ENCODE data around the gene LAMP2. TPM values are rescaled to one million over a fixed set of nuclear protein-coding genes. Genes with fewer than 3 reads are reported as not detected.

LAMP2 gene
- total RNA-seq, 1 donor from 2014 or later = 146 TPM

DNA sequence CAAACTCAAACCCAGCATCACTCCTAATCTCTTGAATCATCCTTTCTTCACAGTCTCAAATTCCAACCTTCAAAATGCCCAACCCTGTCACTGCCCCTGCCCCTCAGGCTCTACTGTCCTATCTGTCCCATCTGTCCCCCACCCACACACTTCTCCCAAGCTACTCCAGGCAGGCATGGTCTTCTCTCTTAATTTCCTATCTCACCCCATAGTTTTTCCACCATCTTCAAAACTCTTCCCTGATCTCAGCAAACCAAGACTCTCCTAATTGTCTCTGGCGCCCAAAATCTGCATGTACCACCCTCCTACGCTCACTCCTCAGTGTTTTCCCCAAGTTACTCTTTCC, 644 bp downstream of the LAMP2 start:
- no peaks in the 10 kb centered on the region for H3K36me3 ChIP-seq (ENCODE audit: insufficient read depth, low read length)
- Mint-ChIP-seq H3K4me1 (ENCODE audit: low read depth, unreplicated experiment) (no peaks in the 10 kb centered on the region), H3K36me3 (ENCODE audit: low read depth, unreplicated experiment) (no peaks in the 10 kb centered on the region), H3K27ac (ENCODE audit: unreplicated experiment) (peak overlapping the region; percentile 82), H3K9me3 (ENCODE audit: unreplicated experiment) (no peaks in the 10 kb centered on the region), H3K27me3 (ENCODE audit: low read depth, unreplicated experiment) (no peaks in the 10 kb centered on the region), H3K4me3 (ENCODE audit: unreplicated experiment) (peak overlapping the region; percentile 97)
- H2AFZ ChIP-seq (ENCODE audit: low read depth, low read length) = peak overlapping the region; percentile 23
- peaks cover 51% of the 10 kb centered on the region for H3K79me2 ChIP-seq (ENCODE audit: insufficient read depth, low read length)
- peak overlapping the region; percentile 88 for H3K27ac ChIP-seq (ENCODE audit: low read depth, low read length)
- DNase-seq (ENCODE audit: low read depth) (no peak), FAIRE-seq (no peak)
- peak overlapping the region; percentile 83 for H3K4me3 ChIP-seq (ENCODE audit: insufficient read depth, low read depth, low read length)
- no peaks in the 10 kb centered on the region for H3K9me3 ChIP-seq (ENCODE audit: insufficient read depth, low read depth, low read length)
- peaks cover 20% of the 10 kb centered on the region for H4K20me1 ChIP-seq (ENCODE audit: insufficient read depth, low read length)
- no peaks in the 10 kb centered on the region for H3K27me3 ChIP-seq (ENCODE audit: insufficient read depth, low read length)
- peak overlapping the region; percentile 97 for H3K9ac ChIP-seq (ENCODE audit: low read length)
- peaks cover 3% of the 10 kb centered on the region for H3K4me1 ChIP-seq (ENCODE audit: insufficient read depth, low read length)
- TF ChIP-seq EZH2 (IDR thresholded peaks at IDR 0.05; ENCODE audit: insufficient read depth, low read length) = no peak
- TF ChIP-seq, protein P1, sequence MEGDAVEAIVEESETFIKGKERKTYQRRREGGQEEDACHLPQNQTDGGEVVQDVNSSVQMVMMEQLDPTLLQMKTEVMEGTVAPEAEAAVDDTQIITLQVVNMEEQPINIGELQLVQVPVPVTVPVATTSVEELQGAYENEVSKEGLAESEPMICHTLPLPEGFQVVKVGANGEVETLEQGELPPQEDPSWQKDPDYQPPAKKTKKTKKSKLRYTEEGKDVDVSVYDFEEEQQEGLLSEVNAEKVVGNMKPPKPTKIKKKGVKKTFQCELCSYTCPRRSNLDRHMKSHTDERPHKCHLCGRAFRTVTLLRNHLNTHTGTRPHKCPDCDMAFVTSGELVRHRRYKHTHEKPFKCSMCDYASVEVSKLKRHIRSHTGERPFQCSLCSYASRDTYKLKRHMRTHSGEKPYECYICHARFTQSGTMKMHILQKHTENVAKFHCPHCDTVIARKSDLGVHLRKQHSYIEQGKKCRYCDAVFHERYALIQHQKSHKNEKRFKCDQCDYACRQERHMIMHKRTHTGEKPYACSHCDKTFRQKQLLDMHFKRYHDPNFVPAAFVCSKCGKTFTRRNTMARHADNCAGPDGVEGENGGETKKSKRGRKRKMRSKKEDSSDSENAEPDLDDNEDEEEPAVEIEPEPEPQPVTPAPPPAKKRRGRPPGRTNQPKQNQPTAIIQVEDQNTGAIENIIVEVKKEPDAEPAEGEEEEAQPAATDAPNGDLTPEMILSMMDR (IDR thresholded peaks at IDR 0.05; ENCODE audit: insufficient read depth, low read depth, low read length) = no peak
- H3K4me2 ChIP-seq (ENCODE audit: low read length) = peak overlapping the region; percentile 86

DNA sequence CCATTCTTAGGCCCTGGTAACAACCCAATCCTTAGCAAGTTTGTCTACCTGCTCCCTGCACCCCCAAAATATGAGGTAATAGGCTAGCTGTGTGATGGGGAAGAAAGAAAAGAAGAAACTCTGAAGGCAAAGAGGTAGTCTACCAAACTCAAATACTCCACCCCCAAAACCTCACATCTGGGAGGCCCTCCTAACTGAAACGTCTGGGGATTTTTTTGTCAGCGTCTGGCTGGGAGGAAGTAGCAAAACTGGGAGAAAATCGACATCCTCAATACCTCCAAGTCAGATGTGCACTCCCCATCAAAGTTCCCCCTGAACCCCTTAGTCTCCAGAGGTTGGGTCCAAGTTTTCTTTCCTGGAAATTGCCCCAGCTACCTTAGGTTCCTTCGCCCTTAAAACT, 1.0 kb downstream of the LAMP2 start:
- DNase-seq (ENCODE audit: low read depth) (no peak), FAIRE-seq (no peak)
- peak overlapping the region; percentile 97 for H3K4me3 Mint-ChIP-seq (ENCODE audit: unreplicated experiment)
- no peaks in the 10 kb centered on the region for H3K4me1 Mint-ChIP-seq (ENCODE audit: low read depth, unreplicated experiment)
- no peak for TF ChIP-seq EZH2 (IDR thresholded peaks at IDR 0.05; ENCODE audit: insufficient read depth, low read length)
- TF ChIP-seq, protein P1 (IDR thresholded peaks at IDR 0.05; ENCODE audit: insufficient read depth, low read depth, low read length) = no peak
- peak overlapping the region; percentile 86 for H3K4me2 ChIP-seq (ENCODE audit: low read length)
- no peaks in the 10 kb centered on the region for H3K27me3 ChIP-seq (ENCODE audit: insufficient read depth, low read length)
- H3K27ac ChIP-seq (ENCODE audit: low read depth, low read length) = peak overlapping the region; percentile 88
- peaks cover 3% of the 10 kb centered on the region for H3K4me1 ChIP-seq (ENCODE audit: insufficient read depth, low read length)
- H3K9me3 ChIP-seq (ENCODE audit: insufficient read depth, low read depth, low read length) = no peaks in the 10 kb centered on the region
- H3K79me2 ChIP-seq (ENCODE audit: insufficient read depth, low read length) = peaks cover 55% of the 10 kb centered on the region
- H3K36me3 ChIP-seq (ENCODE audit: insufficient read depth, low read length) = no peaks in the 10 kb centered on the region
- H3K4me3 ChIP-seq (ENCODE audit: insufficient read depth, low read depth, low read length) = peak overlapping the region; percentile 83
- no peaks in the 10 kb centered on the region for H3K27me3 Mint-ChIP-seq (ENCODE audit: low read depth, unreplicated experiment)
- H3K9ac ChIP-seq (ENCODE audit: low read length) = peak overlapping the region; percentile 97
- no peaks in the 10 kb centered on the region for H3K9me3 Mint-ChIP-seq (ENCODE audit: unreplicated experiment)
- no peak overlapping the region for H2AFZ ChIP-seq (ENCODE audit: low read depth, low read length)
- H4K20me1 ChIP-seq (ENCODE audit: insufficient read depth, low read length) = peaks cover 23% of the 10 kb centered on the region
- H3K36me3 Mint-ChIP-seq (ENCODE audit: low read depth, unreplicated experiment) = no peaks in the 10 kb centered on the region
- peak overlapping the region; percentile 82 for H3K27ac Mint-ChIP-seq (ENCODE audit: unreplicated experiment)

DNA sequence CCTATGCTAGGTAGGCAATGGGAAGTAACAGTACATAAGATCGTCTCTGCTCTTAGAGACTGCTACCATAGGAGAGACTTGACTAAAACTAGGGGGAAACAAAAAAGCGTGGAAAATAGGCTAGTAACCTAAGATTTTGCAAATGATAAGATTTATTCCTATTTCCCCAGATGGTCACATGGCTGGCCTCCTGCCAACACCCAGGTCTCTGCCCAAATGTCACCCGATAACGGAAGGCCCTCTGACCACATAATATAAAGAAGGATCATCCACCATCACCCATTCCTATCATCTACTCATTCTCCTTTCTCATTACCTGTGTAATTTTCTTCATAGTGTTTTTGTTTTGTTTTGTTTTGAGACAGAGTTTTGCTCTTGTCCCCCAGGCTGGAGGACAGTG, 4.7 kb downstream of the LAMP2 start:
- Histone ChIP-seq H3K4me1 (ENCODE audit: insufficient read depth, low read length) (peaks cover 3% of the 10 kb centered on the region), H3K36me3 (ENCODE audit: insufficient read depth, low read length) (no peaks in the 10 kb centered on the region), H3K27ac (ENCODE audit: low read depth, low read length) (no peak overlapping the region), H4K20me1 (ENCODE audit: insufficient read depth, low read length) (peaks cover 32% of the 10 kb centered on the region), H2AFZ (ENCODE audit: low read depth, low read length) (no peak overlapping the region), H3K27me3 (ENCODE audit: insufficient read depth, low read length) (no peaks in the 10 kb centered on the region), H3K4me3 (ENCODE audit: insufficient read depth, low read depth, low read length) (no peak overlapping the region), H3K4me2 (ENCODE audit: low read length) (no peak overlapping the region), H3K9me3 (ENCODE audit: insufficient read depth, low read depth, low read length) (no peaks in the 10 kb centered on the region), H3K9ac (ENCODE audit: low read length) (no peak overlapping the region), H3K79me2 (ENCODE audit: insufficient read depth, low read length) (peaks cover 91% of the 10 kb centered on the region)
- H3K27me3 Mint-ChIP-seq (ENCODE audit: low read depth, unreplicated experiment) = no peaks in the 10 kb centered on the region
- no peak overlapping the region for H3K27ac Mint-ChIP-seq (ENCODE audit: unreplicated experiment)
- no peaks in the 10 kb centered on the region for H3K9me3 Mint-ChIP-seq (ENCODE audit: unreplicated experiment)
- DNase-seq (ENCODE audit: low read depth) (no peak), FAIRE-seq (no peak)
- H3K4me1 Mint-ChIP-seq (ENCODE audit: low read depth, unreplicated experiment) = no peaks in the 10 kb centered on the region
- TF ChIP-seq EZH2 (IDR thresholded peaks at IDR 0.05; ENCODE audit: insufficient read depth, low read length) = no peak
- TF ChIP-seq, protein P1 (IDR thresholded peaks at IDR 0.05; ENCODE audit: insufficient read depth, low read depth, low read length) = no peak
- no peak overlapping the region for H3K4me3 Mint-ChIP-seq (ENCODE audit: unreplicated experiment)
- H3K36me3 Mint-ChIP-seq (ENCODE audit: low read depth, unreplicated experiment) = no peaks in the 10 kb centered on the region
